Panc1 (cell line): ENCODE measurements around the gene PARP16. TPM values are rescaled to one million over a fixed set of nuclear protein-coding genes. Genes with fewer than 3 reads are reported as not detected.
A peak's percentile ranks its signal among the peaks of the same experiment; 100 is the strongest.

Source experiments
- ATAC-seq: fragments of 200-7000 bp; cut with Tn5 transposase; 2 replicates; pipeline ENCODE4 v1.9.1; 2020; ENCODE audit warnings: mild to moderate bottlenecking, moderate library complexity
- BruUV-seq: library from RNA; stranded (reverse); fragments of 400-500 nt; replicated peaks from 2 replicates; lab custom pipeline; 2021; lab: Mats Ljungman, UMichigan
- CTCF ChIA-PET: fragments of 300-600 bp; sonication (Branson Sonifier 250); formaldehyde crosslinking; loops from one replicate; lab custom pipeline; 2022; ENCODE audit warnings: antibody characterized with exemption; lab: Charles Lee
- POLR2A ChIA-PET: fragments of 300-600 bp; sonication (Branson Sonifier 250); formaldehyde crosslinking; loops from one replicate; lab custom pipeline; 2022; ENCODE audit warnings: antibody characterized with exemption; lab: Charles Lee
- DNase-seq: peaks from one replicate; pipeline ENCODE4 v3.0.0-alpha.2; 2010; ENCODE audit warnings: low read depth, low spot score
- H3K27ac ChIP-seq: 2 replicates; pipeline ENCODE4 v1.5.1; 2011; ENCODE audit warnings: mild to moderate bottlenecking, low read length, inconsistent platforms
- H3K27me3 ChIP-seq: fragments of 200-500 bp; sonication (Bioruptor generic); 2 replicates; pipeline ENCODE4 v1.6.0; 2014; ENCODE audit warnings: low read length, inconsistent platforms; ENCODE audit not compliant: control insufficient read depth, insufficient read depth
- H3K36me3 ChIP-seq: fragments of 200-500 bp; sonication (Bioruptor generic); 2 replicates; pipeline ENCODE4 v1.5.1; 2014; ENCODE audit warnings: inconsistent platforms, mild to moderate bottlenecking, low read length, moderate library complexity; ENCODE audit not compliant: control insufficient read depth, insufficient read depth
- H3K4me1 ChIP-seq: 2 replicates; pipeline ENCODE4 v1.5.1; 2011; ENCODE audit warnings: inconsistent platforms, mild to moderate bottlenecking, low read length, moderate library complexity; ENCODE audit not compliant: control insufficient read depth, insufficient read depth
- H3K4me3 ChIP-seq, 2 experiments: 2 replicates each; pipeline ENCODE4 v1.5.1; 2011 to 2012; ENCODE audit warnings: low read depth in 2 of 2, low read length in 2 of 2, mild to moderate bottlenecking in 2 of 2, inconsistent platforms in 1 of 2, moderate library complexity in 1 of 2
- H3K9me3 ChIP-seq: fragments of 200-500 bp; sonication (Bioruptor generic); 2 replicates; pipeline ENCODE4 v1.5.1; 2014; ENCODE audit warnings: low read depth, mild to moderate bottlenecking, inconsistent platforms, low read length, moderate library complexity; ENCODE audit not compliant: control insufficient read depth, insufficient read depth
- POLR2AphosphoS5 ChIP-seq: IDR thresholded peaks from 2 replicates; pipeline ENCODE4 v1.6.1; 2012; ENCODE audit warnings: mild to moderate bottlenecking, low read depth, low read length, moderate library complexity
- SIN3A ChIP-seq: IDR thresholded peaks from 2 replicates; pipeline ENCODE4 v1.6.1; 2012; ENCODE audit warnings: low read depth, mild to moderate bottlenecking, low read length, moderate library complexity, borderline replicate concordance; ENCODE audit not compliant: insufficient read depth
- TCF7L2 ChIP-seq: IDR thresholded peaks from 2 replicates; pipeline ENCODE4 v1.6.1; 2011; ENCODE audit warnings: mild to moderate bottlenecking, low read depth, low read length, inconsistent platforms
- in situ Hi-C: cut with HindIII; loops from 2 replicates; pipeline ENCODE4 v1.10.0; 2016; ENCODE audit warnings: low sequenced_read_pairs, low pct_unique_long_range_greater_than_20kb
- intact Hi-C: fragments of 100-400 bp; cut with micrococcal nuclease; formaldehyde crosslinking; loops from one replicate; pipeline ENCODE4 v1.10.0; 2022; ENCODE audit not compliant: unreplicated experiment
- total RNA-seq: library from RNA; stranded (reverse); gene quantifications from one replicate; pipeline ENCODE4 v1.2.1, GENCODE V29; 2021; ENCODE audit not compliant: unreplicated experiment
- TF ChIP-seq, protein P1 (sequence below): fragments of 450-650 bp; IDR thresholded peaks from 2 replicates; pipeline ENCODE4 v1.5.1; 2017; ENCODE audit warnings: mild to moderate bottlenecking
- TF ChIP-seq, protein P2 (sequence below), 2 experiments: IDR thresholded peaks; 2 replicates each; pipeline ENCODE4 v1.6.1; 2011 to 2012; ENCODE audit warnings: low read depth in 2 of 2, control low read depth in 1 of 2, low read length in 1 of 2, mild to moderate bottlenecking in 1 of 2, moderate library complexity in 1 of 2; ENCODE audit not compliant: insufficient read depth in 1 of 2

PARP16 gene
- total RNA-seq, 1 experiment from 2014 or later, result 15.4 TPM

DNA sequence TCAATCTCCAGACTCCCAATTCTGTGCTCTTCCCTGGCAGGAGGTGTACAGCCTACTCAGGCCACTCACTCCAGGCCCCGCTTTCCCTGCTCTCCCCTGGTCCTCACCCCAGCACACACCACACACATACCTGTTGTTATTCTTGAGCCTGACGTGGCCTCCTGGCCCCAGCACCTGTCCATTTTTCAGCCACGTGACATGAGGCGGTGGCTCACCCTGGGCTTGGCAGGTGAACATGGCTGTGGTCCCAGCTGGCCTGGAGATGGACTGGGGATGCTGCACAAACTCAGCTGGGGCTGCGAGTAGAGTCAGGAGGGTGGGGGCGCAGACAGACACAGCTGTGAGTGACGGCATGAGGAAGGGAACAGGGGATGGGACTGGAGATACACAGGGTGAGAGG, 45.1 kb upstream of the PARP16 start:
- intact Hi-C loops (no loop called here), in situ Hi-C loops (no loop called here)
- Histone ChIP-seq H3K4me3 (no peak overlapping the region), H3K9me3 (no peaks in the 10 kb centered on the region), H3K36me3 (no peaks in the 10 kb centered on the region), H3K4me1 (no peaks in the 10 kb centered on the region), H3K27ac (no peak overlapping the region), H3K27me3 (no peaks in the 10 kb centered on the region)
- CTCF ChIA-PET, result no interaction called here
- ATAC-seq (no peak), DNase-seq (no peak)
- no TSS peak for BruUV-seq
- POLR2A ChIA-PET, result no interaction called here
- TF ChIP-seq POLR2AphosphoS5, result no peak
- no peak for TF ChIP-seq TCF7L2
- TF ChIP-seq, protein P1, sequence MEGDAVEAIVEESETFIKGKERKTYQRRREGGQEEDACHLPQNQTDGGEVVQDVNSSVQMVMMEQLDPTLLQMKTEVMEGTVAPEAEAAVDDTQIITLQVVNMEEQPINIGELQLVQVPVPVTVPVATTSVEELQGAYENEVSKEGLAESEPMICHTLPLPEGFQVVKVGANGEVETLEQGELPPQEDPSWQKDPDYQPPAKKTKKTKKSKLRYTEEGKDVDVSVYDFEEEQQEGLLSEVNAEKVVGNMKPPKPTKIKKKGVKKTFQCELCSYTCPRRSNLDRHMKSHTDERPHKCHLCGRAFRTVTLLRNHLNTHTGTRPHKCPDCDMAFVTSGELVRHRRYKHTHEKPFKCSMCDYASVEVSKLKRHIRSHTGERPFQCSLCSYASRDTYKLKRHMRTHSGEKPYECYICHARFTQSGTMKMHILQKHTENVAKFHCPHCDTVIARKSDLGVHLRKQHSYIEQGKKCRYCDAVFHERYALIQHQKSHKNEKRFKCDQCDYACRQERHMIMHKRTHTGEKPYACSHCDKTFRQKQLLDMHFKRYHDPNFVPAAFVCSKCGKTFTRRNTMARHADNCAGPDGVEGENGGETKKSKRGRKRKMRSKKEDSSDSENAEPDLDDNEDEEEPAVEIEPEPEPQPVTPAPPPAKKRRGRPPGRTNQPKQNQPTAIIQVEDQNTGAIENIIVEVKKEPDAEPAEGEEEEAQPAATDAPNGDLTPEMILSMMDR, result no peak
- TF ChIP-seq SIN3A, result no peak
- TF ChIP-seq, protein P2, sequence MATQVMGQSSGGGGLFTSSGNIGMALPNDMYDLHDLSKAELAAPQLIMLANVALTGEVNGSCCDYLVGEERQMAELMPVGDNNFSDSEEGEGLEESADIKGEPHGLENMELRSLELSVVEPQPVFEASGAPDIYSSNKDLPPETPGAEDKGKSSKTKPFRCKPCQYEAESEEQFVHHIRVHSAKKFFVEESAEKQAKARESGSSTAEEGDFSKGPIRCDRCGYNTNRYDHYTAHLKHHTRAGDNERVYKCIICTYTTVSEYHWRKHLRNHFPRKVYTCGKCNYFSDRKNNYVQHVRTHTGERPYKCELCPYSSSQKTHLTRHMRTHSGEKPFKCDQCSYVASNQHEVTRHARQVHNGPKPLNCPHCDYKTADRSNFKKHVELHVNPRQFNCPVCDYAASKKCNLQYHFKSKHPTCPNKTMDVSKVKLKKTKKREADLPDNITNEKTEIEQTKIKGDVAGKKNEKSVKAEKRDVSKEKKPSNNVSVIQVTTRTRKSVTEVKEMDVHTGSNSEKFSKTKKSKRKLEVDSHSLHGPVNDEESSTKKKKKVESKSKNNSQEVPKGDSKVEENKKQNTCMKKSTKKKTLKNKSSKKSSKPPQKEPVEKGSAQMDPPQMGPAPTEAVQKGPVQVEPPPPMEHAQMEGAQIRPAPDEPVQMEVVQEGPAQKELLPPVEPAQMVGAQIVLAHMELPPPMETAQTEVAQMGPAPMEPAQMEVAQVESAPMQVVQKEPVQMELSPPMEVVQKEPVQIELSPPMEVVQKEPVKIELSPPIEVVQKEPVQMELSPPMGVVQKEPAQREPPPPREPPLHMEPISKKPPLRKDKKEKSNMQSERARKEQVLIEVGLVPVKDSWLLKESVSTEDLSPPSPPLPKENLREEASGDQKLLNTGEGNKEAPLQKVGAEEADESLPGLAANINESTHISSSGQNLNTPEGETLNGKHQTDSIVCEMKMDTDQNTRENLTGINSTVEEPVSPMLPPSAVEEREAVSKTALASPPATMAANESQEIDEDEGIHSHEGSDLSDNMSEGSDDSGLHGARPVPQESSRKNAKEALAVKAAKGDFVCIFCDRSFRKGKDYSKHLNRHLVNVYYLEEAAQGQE (IDR thresholded peaks at IDR 0.05; ENCODE audit: insufficient read depth in 1 of 2, low read depth in 2 of 2, low read length in 1 of 2), result no peak

DNA sequence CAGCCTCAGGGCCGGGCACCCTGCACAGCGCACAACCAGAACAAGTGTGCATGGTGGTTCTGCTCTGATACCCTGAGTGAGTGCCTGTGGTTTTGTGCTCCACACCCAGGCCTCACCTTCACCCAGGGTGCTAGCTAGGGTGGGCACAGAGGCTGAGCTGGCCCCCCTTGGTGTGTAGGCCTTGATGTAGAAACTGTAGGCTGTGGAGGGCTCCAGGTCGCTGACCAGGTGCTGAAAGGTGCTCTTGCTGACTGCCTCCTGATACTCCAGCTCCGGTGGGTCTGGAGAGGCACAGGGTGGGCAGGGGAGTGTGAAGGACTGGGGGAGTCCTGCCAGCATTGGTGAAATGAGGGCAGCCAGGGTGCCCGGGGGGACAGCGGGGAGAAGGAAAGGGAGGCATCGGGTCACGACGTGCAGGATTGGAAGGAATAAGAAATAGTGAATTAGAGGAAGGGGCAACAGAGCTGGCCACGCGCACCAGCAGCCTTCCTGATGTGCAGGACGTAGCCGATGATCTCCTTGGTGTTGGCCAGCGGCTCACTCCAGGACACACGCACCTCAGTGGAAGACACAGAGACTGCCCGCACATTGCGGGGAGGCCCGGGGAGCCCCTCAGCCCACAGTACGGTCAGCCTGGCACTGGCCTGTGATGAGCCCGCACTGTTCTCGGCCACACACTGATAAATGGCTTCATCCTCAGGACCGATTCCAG, 44.4 kb upstream of the PARP16 start:
- Histone ChIP-seq H3K27ac (no peak overlapping the region), H3K27me3 (no peaks in the 10 kb centered on the region), H3K9me3 (no peaks in the 10 kb centered on the region), H3K4me3 (no peak overlapping the region), H3K4me1 (no peaks in the 10 kb centered on the region), H3K36me3 (no peaks in the 10 kb centered on the region)
- intact Hi-C loops (no loop called here), in situ Hi-C loops (no loop called here)
- TF ChIP-seq, protein P2 (IDR thresholded peaks at IDR 0.05; ENCODE audit: insufficient read depth in 1 of 2, low read depth in 2 of 2, low read length in 1 of 2), result peak; percentile 81
- no peak for TF ChIP-seq TCF7L2
- ATAC-seq (no peak), DNase-seq (no peak)
- ChIA-PET CTCF (no interaction called here), POLR2A (interaction anchor here (0.6 kb wide), 1 partner anchor 198 kb away, joined by 3 read pairs; no protein-coding TSS in a partner anchor)
- BruUV-seq, result no TSS peak
